Heart left ventricle (tissue), 16 donors: ENCODE results near the gene ADRA1B. TPM values are rescaled to one million over a fixed set of nuclear protein-coding genes. Genes with fewer than 3 reads are reported as not detected.

ENCODE experiments used
- ATAC-seq, 4 donors: fragments of 200-7000 bp; cut with Tn5 transposase; one replicate each; pipeline ENCODE4 v1.9.1; 2020 to 2022; ENCODE audit warnings: moderate library complexity in 4 of 4, mild to moderate bottlenecking in 3 of 4, moderate number of reproducible peaks in 1 of 4
- DNase-seq, 5 donors: peaks; one replicate each; pipeline ENCODE4 v3.0.0-alpha.2; 2020
- H3K27ac ChIP-seq, 12 donors: fragments of 200-600 bp; sonication (generic) in 4 of 12; one replicate each; pipeline versions ENCODE4 v1.5.0 to v1.8.0; 2016 to 2022; ENCODE audit warnings: mild to moderate bottlenecking in 2 of 12
- H3K27me3 ChIP-seq, 9 donors: fragments of 200-600 bp; sonication (generic) in 2 of 9; one replicate each; pipeline versions ENCODE4 v1.5.1 to v1.8.0; 2016 to 2022; ENCODE audit warnings: mild to moderate bottlenecking in 3 of 9
- H3K36me3 ChIP-seq, 9 donors: fragments of 200-600 bp; sonication (generic) in 2 of 9; one replicate each; pipeline versions ENCODE4 v1.5.0 to v1.8.0; 2018 to 2022; ENCODE audit warnings: mild to moderate bottlenecking in 2 of 9
- H3K4me1 ChIP-seq, 12 donors: fragments of 200-600 bp; sonication (generic) in 4 of 12; one replicate each; pipeline versions ENCODE4 v1.5.0 to v1.8.0; 2016 to 2022; ENCODE audit warnings: mild to moderate bottlenecking in 3 of 12
- H3K4me3 ChIP-seq, 12 donors: fragments of 200-600 bp; sonication (generic) in 4 of 12; one replicate each; pipeline versions ENCODE4 v1.5.0 to v1.8.0; 2017 to 2022; ENCODE audit warnings: mild to moderate bottlenecking in 9 of 12, moderate library complexity in 4 of 12
- H3K9me3 ChIP-seq, 12 donors: fragments of 200-600 bp; sonication (generic) in 4 of 12; one replicate each; pipeline versions ENCODE4 v1.5.0 to v1.8.0; 2016 to 2022; ENCODE audit warnings: mild to moderate bottlenecking in 1 of 12
- CTCF ChIP-seq, 12 donors: fragments of 200-600 bp; sonication (generic) in 4 of 12; IDR thresholded peaks; one replicate each; pipeline versions ENCODE4 v1.5.0 to v1.8.0; 2018 to 2022; ENCODE audit warnings: antibody characterized with exemption in 12 of 12, mild to moderate bottlenecking in 5 of 12
- POLR2A ChIP-seq, 2 donors: fragments of 450-650 bp; IDR thresholded peaks; one replicate each; pipeline ENCODE4 v1.6.1; 2017; ENCODE audit warnings: antibody characterized with exemption in 2 of 2, mild to moderate bottlenecking in 2 of 2, moderate library complexity in 2 of 2
- WGBS, 4 donors: extraction: QIAGEN DNeasy Blood & Tissue Kit in 2 of 4; methylation state at CpG; one replicate each; pipeline versions ENCODE4 v1.1.5 to v1.1.7; 2013 to 2018; 5-methylcytosine and 5-hydroxymethylcytosine counted together
- intact Hi-C, 10 donors: fragments of 100-400 bp; cut with DNase I; formaldehyde crosslinking; loops; one replicate each; pipeline versions ENCODE4 v1.11.1 to v1.14.2; 2022
- polyA plus RNA-seq, 2 donors: library from polyadenylated mRNA; stranded (reverse); fragments of 200-250 nt; gene quantifications; one replicate each; pipeline ENCODE4 v1.2.3, GENCODE V29; 2013
- total RNA-seq, 9 donors: library from RNA; depleted of rRNA in 2 of 9; stranded (reverse); fragments of >200 nt in 2 of 9; fragmentation: NEBNext Ultra II Directional in 3 of 9; extraction: Animal tissue kit (Norgen Biotek cat#: 25700) in 3 of 9; gene quantifications; one replicate each; pipeline versions ENCODE4 v1.1.0 to v1.2.4, GENCODE V29; 2016 to 2023
- donor health status: ischemic (EF 13 %, LVEDD 7.1; RV severe dilation, severe dysfunction).
- donor health status: healthy with polysubstance abuse.
- donor health status: DM: no; HTN: yes; CAD: no.
- donor health status: DM: no; HTN: no; CAD: no.
- donor health status: ischemic (EF 25% LVEDD 6.9; RV normal size, moderate dysfunction).
- donor health status: ischemic (EF 25% LVEDD 5.7; RV mildly dilated, moderate dysfunction).
- donor health status: healthy.
- donor health status: DM: yes; HTN: yes; CAD: no.
- donor health status: ischemic (EF 35%, LVEDD 5.7; RV mildly dilated, moderate dysfunction).
- donor health status: nonischemic (EF 11% LVEDD 7.7; RV severe dilation, severe dysfunction).
- donor health status: DM: yes; HTN: yes; CAD: no.
- donor health status: PGD.
- donor health status: ischemic (EF 29% LVEDD 5.4; RV normal size, mild dysfunction).
- donor health status: nonischemic (EF 23%, LVEDD 6.1; RV moderate dilation, normal function).

The ADRA1B gene
- total and polyA plus RNA-seq, 11 donors: 0.65 to 5.4 (median 2.3) TPM

- Histone ChIP-seq H3K4me1 (peaks cover 0 to 40% (median 3%) of the 10 kb centered on the region in 12 donors), H3K27ac (no peak overlapping the region), H3K27me3 (peaks cover 0 to 37% (median 0%) of the 10 kb centered on the region in 9 donors), H3K9me3 (no peaks in the 10 kb centered on the region), H3K36me3 (no peaks in the 10 kb centered on the region), H3K4me3 (no peak overlapping the region)
- TF ChIP-seq CTCF (IDR thresholded peaks at IDR 0.05) (no peak), POLR2A (IDR thresholded peaks at IDR 0.05) (no peak)
- DNase-seq (no peak), ATAC-seq (no peak)
- intact Hi-C loops: loop anchor here in 5 of 10 donors (5.0 to 10.0 kb wide), 7 partner anchors 139 to 629 kb away; no protein-coding TSS in a partner anchor
Measured at GRCh38 chr5:159913501-159913900, 2.8 kb upstream of the ADRA1B start.

GRCh38 chr5:159916841-159917761, 819 bp downstream of the ADRA1B start:
- H3K9me3 ChIP-seq: no peaks in the 10 kb centered on the region
- H3K27ac ChIP-seq: peak overlapping the region in 9 of 12 donors; percentile 31 to 82 (median 68)
- TF ChIP-seq POLR2A (IDR thresholded peaks at IDR 0.05): no peak
- TF ChIP-seq CTCF (IDR thresholded peaks at IDR 0.05): no peak
- H3K27me3 ChIP-seq: peaks cover 0 to 37% (median 0%) of the 10 kb centered on the region in 9 donors
- intact Hi-C loops: loop anchor here in 8 of 10 donors (2.0 to 10.0 kb wide), 14 partner anchors 142 to 632 kb away; partner anchors contain the start of gene IL12B (in 1 of the 8)
- peak overlapping the region; percentile 19 to 71 (median 55) for H3K4me3 ChIP-seq
- peaks cover 0 to 40% (median 1%) of the 10 kb centered on the region in 12 donors for H3K4me1 ChIP-seq
- DNase-seq (no peak), ATAC-seq (peak in 3 of 4 donors; percentile 1 to 18 (median 7))
- H3K36me3 ChIP-seq: no peaks in the 10 kb centered on the region
- WGBS, 4 donors: 84 to 96% (median 87%) methylated on average over 29 to 36 of the region's 36 CpGs

- no peak for TF ChIP-seq CTCF (IDR thresholded peaks at IDR 0.05)
- TF ChIP-seq POLR2A (IDR thresholded peaks at IDR 0.05): no peak
- Histone ChIP-seq H3K27ac (peak overlapping the region in 3 of 12 donors; percentile 5 to 24 (median 16)), H3K27me3 (peaks cover 0 to 37% (median 0%) of the 10 kb centered on the region in 9 donors), H3K36me3 (no peaks in the 10 kb centered on the region), H3K4me1 (peaks cover 0 to 31% (median 0%) of the 10 kb centered on the region in 12 donors), H3K9me3 (no peaks in the 10 kb centered on the region), H3K4me3 (peak overlapping the region in 6 of 12 donors; percentile 14 to 32 (median 18))
- no peak for DNase-seq
- no peak for ATAC-seq
- 54 to 74% (median 60%) methylated on average over 10 of the region's 10 CpGs for WGBS, 4 donors
- intact Hi-C loops: loop anchor here in 8 of 10 donors (2.0 to 10.0 kb wide), 14 partner anchors 143 to 633 kb away; partner anchors contain the start of gene IL12B (in 1 of the 8)
Measured at GRCh38 chr5:159917994-159918393, 1.7 kb downstream of the ADRA1B start.

GRCh38 chr5:159921721-159922120, 5.4 kb downstream of the ADRA1B start:
- Histone ChIP-seq H3K36me3 (no peaks in the 10 kb centered on the region), H3K27me3 (peaks cover 0 to 11% (median 0%) of the 10 kb centered on the region in 9 donors), H3K4me3 (no peak overlapping the region), H3K9me3 (no peaks in the 10 kb centered on the region), H3K27ac (no peak overlapping the region), H3K4me1 (peaks cover 0 to 13% (median 0%) of the 10 kb centered on the region in 12 donors)
- ATAC-seq (no peak), DNase-seq (no peak)
- TF ChIP-seq POLR2A (IDR thresholded peaks at IDR 0.05) (no peak), CTCF (IDR thresholded peaks at IDR 0.05) (no peak)
- WGBS, 4 donors: 67 to 81% (median 73%) methylated on average over 3 of the region's 3 CpGs
- intact Hi-C loops: loop anchor here in 1 of 10 donors (5.0 kb wide), 1 partner anchor 474 kb away; no protein-coding TSS in a partner anchor
